NCI-H187 treated with DMSO at 0.1 percent for 48 hours (cell line): Measurements from ENCODE around the gene PARP11.

Experiments
- DNase-seq: peaks from one replicate; lab custom pipeline; 2025; lab: John Stamatoyannopoulos, UW

Gene PARP11

GRCh38 chr12:3872800-3873636 is at the start of gene PARP11:
TSS of gene PARP11 (minus strand) at chr12:3873399. CDS start at chr12:3873229, 170 bp downstream.
- DNase-seq, result peak; percentile 88

GRCh38 chr12:3922033-3922432 is 48.8 kb upstream of the PARP11 start:
- no peak for DNase-seq

- no peak for DNase-seq
Observed at GRCh38 chr12:3921526-3921925, 48.3 kb upstream of the PARP11 start.

- no peak for DNase-seq
Observed at GRCh38 chr12:3921151-3921471, 47.9 kb upstream of the PARP11 start.

- no peak for DNase-seq
Observed at GRCh38 chr12:3920351-3921150, 47.4 kb upstream of the PARP11 start.

- DNase-seq, result no peak
Observed at GRCh38 chr12:3913278-3913677, 40.1 kb upstream of the PARP11 start.

GRCh38 chr12:3912863-3913262 is 39.7 kb upstream of the PARP11 start:
- no peak for DNase-seq

- no peak for DNase-seq
Observed at GRCh38 chr12:3911409-3911808, 38.2 kb upstream of the PARP11 start.

GRCh38 chr12:3905664-3906063 is 32.5 kb upstream of the PARP11 start:
- no peak for DNase-seq

GRCh38 chr12:3904999-3905398 is 31.8 kb upstream of the PARP11 start:
- no peak for DNase-seq

GRCh38 chr12:3902921-3903320 is 29.7 kb upstream of the PARP11 start:
- DNase-seq, result no peak

GRCh38 chr12:3901116-3901515 is 27.9 kb upstream of the PARP11 start:
- DNase-seq, result no peak

- DNase-seq, result no peak
Observed at GRCh38 chr12:3898756-3899155, 25.6 kb upstream of the PARP11 start.

GRCh38 chr12:3897371-3897971 is 24.3 kb upstream of the PARP11 start:
- DNase-seq, result no peak

- DNase-seq, result no peak
Observed at GRCh38 chr12:3896801-3897351, 23.7 kb upstream of the PARP11 start.

- DNase-seq, result no peak
Observed at GRCh38 chr12:3896356-3896755, 23.2 kb upstream of the PARP11 start.

GRCh38 chr12:3892631-3893030 is 19.4 kb upstream of the PARP11 start:
- DNase-seq, result no peak

- no peak for DNase-seq
Observed at GRCh38 chr12:3891201-3891600, 18.0 kb upstream of the PARP11 start.

- DNase-seq, result no peak
Observed at GRCh38 chr12:3888659-3889058, 15.5 kb upstream of the PARP11 start.

GRCh38 chr12:3885277-3886094 is 12.3 kb upstream of the PARP11 start:
- no peak for DNase-seq

GRCh38 chr12:3884671-3885070 is 11.5 kb upstream of the PARP11 start:
- no peak for DNase-seq
